ENCODE results near the gene CDK4.

The CDK4 gene

GRCh38 chr12:57700317-57700716 is 51.8 kb downstream of the CDK4 start:
- DNase-seq (ENCODE audit: low read depth): no peak

GRCh38 chr12:57698414-57698813 is 53.7 kb downstream of the CDK4 start:
- DNase-seq (ENCODE audit: low read depth): no peak
